HPDE6-E6E7 (cell line): ENCODE measurements around the gene SCGB1A1.
"Not testable (repeated sequence)": the region's sequence is repeated elsewhere in the genome, so short reads cannot be mapped to it uniquely, and the experiment has no call there.

Experiments used
- DNase-seq: peaks from one replicate; pipeline ENCODE4 v3.0.0; 2011; ENCODE audit warnings: missing footprints; ENCODE audit errors: extremely low spot score

Gene SCGB1A1

DNA sequence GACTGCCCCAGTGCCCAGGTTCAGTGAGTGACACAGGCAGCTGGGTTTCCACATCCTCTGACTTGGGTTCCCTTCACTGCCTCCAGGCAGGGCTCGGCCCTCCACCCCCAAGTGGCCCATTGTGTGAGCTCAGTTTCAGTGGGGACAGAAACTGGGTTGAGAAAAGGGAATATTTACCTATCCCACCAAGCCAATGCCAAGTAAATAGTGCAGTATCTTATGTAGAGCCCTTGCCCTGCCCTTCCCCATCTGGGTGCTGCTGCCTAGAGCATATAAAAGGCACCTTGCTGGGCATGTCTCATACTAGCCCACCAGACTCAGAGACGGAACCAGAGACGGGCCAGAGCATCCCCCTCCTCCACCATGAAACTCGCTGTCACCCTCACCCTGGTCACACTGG is at the start of gene SCGB1A1:
TSS of gene SCGB1A1 (plus strand) at position 301 of the 400 bp plus-strand sequence. CDS start at position 364, 63 bp downstream.
- no peak for DNase-seq

DNA sequence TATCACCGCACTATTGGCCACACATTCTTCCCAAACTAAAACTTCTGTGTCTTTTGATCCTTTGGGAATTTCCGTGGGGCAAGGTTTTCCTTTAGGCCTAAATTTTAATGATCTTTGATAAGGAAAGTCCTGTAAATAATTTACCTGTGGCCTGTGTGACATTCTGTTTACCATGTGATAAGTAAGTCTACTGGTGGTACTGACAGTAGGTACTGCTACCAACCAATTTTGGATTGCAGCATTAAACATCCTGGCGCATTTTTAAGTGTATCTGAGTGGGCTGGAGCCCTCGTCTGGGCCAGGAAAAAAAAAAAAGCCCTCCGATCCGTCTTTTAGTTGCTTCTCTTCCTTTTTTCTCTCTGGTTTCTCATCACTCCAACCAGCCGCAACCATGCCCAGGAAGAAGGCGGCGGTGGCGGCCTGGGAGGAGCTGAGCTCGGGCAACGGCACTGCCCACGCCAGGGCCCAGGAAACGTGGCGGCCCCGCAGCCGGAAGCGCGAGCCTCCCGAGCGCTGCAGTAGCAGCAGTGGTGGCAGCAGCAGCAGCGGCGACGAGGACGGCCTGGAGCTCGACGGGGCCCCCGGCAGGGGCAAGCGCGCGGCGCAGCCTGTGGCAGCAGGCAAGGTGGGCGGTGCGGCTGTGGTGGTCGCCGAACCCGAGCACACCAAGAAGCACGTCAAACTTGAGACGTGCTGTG is 47.9 kb upstream of the SCGB1A1 start:
- no peak for DNase-seq

DNA sequence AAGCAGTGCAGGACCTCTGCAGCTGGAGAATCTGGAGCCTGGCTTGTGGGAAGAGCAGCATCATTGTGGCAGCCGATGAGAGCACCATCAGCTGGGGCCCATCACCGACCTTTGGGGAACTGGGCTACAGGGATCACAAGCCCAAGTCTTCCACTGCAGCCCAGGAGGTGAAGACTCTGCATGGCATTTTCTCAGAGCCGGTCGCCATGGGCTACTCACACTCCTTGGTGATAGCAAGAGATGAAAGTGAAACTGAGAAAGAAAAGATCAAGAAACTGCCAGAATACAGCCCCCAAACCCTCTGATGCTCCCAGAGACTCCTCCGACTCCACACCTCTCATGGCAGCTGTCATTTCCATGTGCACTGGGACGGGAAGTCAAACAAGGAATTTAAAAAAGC is 46.0 kb upstream of the SCGB1A1 start:
- DNase-seq = no peak

DNA sequence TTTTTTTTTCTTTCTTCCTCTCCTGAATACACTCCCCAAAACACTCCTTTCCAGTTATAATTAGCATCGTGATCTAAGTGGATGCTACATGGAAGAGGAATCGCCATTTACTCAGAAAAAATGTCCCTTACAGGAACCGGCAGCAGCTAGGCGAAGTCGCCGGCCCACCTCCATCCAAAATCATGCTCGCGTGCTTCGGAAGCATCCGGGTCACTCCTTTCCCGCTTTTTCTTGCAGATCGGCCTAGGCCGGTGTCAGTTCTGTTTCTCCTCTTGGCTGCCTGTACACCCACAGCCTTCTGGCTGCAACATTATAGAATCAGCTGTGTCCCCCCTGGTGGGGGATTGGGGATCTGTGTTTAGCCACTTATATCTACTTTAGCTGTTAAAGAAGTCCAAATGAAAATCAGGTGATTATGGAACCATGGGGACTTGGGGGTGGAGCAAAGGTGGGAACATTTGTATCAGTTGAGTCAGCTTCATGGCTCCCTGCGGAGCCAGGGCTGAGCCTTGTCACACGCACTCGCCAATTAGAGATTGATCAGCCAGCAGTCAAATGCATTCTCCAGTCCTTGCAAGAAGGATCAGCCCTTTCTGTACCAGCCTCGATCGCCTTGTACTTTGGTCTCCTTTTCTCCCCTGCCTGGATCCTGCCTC is 45.2 kb upstream of the SCGB1A1 start:
- no peak for DNase-seq

DNA sequence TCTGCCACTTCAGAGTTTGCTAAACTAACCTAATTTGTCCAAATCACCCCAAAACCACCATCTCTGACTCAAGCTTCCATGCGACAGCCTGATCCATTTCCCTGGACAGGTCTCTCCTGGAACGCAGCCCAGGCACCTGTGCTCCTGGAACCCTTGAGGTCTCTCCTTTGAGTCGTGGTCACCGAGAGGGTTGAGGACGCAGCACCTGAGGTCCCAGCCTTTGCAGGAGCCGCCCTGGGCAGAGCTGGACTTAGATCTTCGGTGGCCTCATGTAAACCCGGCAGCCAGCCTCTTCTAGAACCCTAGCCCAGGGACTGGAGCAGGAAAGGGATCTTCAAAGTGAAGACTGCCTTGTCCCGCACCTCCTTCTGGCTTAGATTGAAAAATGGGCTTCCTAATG is 44.0 kb upstream of the SCGB1A1 start:
- DNase-seq = no peak

- not testable (repeated sequence) for DNase-seq
Measured at GRCh38 chr11:62378459-62379063, 40.3 kb upstream of the SCGB1A1 start.

DNA sequence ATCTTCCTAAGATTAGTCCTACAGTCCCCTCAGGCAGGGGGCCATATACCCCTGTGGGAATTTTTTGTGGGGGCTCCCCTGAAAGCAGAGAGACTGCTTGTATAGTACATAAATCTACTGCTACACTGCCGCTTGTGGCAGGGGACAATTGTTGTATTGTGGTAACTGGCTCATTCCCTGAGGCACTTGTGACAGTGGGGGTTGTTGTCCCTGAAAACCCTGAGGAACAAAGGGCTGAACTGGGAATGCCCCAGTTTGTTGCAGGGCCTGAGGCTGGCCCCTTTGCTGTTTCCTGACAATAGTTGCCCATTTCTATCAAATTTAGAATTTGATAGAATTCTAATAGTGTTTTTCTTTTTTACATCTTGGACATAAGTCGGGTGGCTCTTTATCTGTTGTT is 39.2 kb upstream of the SCGB1A1 start:
- not testable (repeated sequence) for DNase-seq

DNA sequence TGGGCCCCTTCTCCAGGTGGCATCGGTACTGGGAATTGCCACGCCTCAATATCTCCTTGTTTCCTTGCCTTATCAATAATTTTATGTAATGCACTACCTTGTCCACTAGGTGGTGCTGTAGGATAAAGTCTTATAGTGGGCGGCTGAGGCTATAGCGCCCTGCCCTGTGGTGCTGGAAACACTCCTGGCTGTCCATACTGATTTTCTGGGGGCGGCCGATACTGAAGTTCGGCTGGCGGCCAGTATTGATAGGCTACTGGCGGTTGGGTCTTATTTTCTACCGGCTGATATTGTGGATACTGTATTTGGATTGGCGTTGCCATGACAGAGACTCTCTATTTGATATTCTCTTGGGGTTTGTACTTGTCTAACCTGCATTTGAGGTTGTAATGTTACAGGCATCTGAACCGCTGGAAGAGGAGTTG is 38.0 kb upstream of the SCGB1A1 start:
- DNase-seq = peak; percentile 29

DNA sequence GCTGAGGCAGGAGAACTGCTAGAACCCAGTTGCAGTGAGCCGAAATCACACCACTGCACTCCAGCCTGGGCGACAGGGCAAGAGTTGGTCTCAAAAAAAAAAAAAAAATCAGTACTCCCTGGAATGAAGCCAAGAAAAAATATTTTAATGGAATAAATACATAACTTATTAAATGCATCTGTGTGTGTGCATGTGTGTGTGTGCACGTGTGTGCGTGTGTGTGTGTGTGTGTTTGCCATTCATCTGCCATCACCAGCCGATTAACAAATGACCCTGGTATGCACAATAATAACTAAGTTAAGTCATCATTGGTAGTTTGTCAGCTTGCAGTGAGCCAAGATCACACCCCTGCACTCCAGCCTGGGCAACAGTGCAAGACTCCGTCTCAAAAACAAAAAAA is 35.0 kb upstream of the SCGB1A1 start:
- DNase-seq = no peak

GRCh38 chr11:62386083-62386482 is 32.8 kb upstream of the SCGB1A1 start:
- not testable (repeated sequence) for DNase-seq

DNA sequence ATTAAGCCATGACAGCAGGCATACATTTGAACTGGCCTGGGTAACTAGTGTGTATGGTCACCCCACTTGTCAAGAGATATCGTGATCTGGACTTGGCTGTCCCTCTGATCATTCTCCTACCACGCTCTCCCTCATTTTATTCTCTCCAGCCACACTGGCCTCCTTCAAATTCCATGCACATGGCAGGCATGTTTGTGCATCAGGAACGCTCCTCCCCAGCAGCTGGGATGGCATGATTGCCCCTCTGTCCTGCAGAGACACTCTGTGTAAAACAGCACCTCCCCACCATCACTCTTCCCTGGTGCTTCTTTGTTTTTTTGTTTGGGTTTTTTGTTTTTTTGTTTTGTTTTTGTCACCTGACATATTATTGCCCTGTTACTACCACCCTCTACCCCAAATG is 31.5 kb upstream of the SCGB1A1 start:
- DNase-seq = no peak

GRCh38 chr11:62388999-62389398 is 29.8 kb upstream of the SCGB1A1 start:
- no peak for DNase-seq

DNA sequence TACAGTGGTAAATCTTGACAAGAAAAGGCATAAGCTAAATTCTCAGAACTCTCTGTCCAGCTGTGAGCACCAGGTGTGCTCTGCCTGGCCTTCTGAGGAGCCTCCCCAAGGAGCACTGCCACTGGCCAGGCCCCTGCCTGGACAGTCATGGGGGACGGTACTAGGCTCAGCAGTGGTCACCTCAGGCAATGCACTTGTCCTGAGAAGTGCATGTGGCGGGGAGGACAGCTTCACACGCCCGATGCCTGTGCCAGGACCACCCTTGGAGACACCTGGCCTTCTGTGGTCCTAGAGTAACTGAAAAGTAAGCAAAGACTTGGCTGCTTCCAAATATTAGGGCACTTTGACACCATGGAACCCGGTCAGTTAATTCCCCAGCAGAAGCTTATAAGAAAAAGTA is 28.6 kb upstream of the SCGB1A1 start:
- DNase-seq = no peak

GRCh38 chr11:62390722-62391121 is 28.1 kb upstream of the SCGB1A1 start:
- DNase-seq = no peak

DNA sequence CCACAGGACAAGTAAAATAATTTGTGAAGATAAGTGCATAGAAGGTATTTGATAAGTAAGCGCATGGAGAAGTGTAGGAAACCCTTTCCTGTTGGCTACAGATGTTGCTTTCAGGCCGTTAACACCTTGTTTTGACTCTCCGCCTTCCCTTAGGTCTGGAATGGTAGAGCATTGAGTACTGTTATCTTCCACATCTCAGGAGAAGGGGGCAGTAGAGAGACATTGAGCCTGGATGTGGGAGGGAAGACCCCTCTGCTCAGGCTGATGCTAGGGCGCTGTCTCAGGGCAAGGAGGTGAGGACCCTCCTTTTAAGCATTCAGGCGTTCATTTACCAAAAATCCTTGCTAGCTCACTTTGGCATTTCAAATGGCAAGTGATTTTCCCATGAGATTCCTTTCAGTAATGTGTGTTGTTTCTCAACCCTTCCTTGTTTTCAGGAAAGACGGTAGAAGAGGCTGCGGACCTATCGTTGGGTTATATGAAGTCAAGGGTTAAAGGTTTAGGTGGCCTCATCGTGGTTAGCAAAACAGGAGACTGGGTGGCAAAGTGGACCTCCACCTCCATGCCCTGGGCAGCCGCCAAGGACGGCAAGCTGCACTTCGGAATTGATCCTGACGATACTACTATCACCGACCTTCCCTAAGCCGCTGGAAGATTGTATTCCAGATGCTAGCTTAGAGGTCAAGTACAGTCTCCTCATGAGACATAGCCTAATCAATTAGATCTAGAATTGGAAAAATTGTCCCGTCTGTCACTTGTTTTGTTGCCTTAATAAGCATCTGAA is 27.0 kb upstream of the SCGB1A1 start:
- no peak for DNase-seq

DNA sequence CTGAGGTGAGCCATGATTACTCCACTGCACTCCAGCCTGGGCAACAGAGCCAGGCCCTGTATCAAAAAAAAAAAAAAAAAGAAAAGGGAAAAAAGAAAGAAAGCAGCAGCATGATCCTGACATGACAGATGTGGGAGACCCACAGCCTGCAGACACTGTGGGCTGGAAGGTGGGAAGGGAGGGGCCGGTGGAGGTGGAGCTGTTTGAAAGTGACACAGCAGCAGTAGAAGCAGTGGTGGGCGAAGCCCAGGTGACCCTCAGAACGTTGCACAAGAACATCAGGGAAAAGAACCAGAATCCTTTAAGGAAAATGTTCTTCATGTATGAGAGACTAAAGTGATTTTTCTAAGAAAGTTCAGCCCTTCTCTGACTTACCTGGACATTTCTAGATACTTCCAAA is 26.3 kb upstream of the SCGB1A1 start:
- DNase-seq = no peak

GRCh38 chr11:62393061-62393611 is 25.7 kb upstream of the SCGB1A1 start:
- DNase-seq = no peak

GRCh38 chr11:62393735-62394134 is 25.1 kb upstream of the SCGB1A1 start:
- DNase-seq = no peak

DNA sequence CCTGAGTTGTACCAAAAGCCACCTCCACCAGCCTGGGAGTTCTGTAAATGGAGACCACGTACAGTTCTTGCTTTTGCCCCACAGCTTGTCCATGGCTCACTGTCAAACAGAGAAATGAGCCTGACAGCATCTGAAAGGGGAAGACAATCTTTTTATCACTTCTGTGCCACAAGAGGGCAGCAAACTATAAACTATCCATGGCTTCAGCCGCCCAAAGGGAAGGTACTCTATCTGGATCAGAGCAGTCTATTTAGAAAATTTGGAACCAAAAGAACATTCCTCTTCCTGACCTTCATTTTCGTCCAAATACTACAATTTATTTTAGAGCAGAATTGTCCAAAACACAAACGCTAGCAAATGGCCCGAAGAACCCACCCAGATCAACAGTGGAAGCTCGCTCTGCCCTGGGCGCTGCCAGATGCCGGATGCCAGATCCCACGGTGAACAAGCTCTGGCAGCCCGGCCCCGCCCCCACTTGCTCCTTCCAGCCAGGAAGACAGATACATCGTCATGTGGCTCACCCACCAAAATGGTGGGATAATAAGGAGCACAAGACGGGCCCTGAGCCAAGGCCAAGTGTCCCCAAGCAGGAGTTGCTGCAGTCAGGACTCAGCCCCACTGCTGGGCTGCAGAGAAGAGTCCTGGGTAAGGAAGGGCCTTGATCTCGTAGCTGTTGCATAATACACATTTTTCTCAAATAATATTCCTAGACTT is 23.9 kb upstream of the SCGB1A1 start:
- DNase-seq = peak; percentile 63

DNA sequence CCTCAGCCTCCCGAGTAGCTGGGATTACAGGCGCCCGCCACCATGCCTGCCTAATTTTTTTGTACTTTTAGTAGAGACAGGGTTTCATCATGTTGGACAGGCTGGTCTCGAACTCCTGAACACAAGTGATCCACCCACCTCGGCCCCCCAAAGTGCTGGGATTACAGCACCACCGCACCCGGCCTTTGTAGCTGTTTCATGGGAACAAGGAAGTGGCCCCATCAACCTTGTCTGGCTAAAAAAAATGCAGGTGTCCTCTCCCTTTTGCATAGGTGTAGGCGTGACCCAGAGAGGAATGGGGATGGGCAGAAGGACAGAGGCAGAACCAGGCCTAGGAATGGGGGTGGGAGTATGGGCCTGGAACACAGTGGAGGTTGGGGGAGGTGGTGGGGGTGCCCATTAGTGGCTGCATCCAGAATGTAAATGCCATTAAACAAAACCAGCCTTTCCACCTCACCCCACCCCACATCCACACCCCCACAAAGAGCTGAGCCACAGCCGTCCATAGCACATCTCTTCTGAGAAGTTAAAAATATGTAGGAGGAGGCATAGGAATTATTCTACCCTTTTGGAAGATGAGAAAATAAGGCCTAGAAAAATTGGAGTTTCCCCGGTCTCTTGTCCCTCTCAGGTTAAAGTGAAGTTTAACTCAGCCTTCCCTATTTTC is 22.8 kb upstream of the SCGB1A1 start:
- DNase-seq = no peak
